GM18517 (cell line): ENCODE measurements around the gene SUGCT.
"Not testable (repeated sequence)": the region's sequence is repeated elsewhere in the genome, so short reads cannot be mapped to it uniquely, and the experiment has no call there.

Experiments used
- ATAC-seq: cut with Tn5 transposase; IDR thresholded peaks from one replicate; pipeline ENCODE4 v1.9.1; 2021; ENCODE audit warnings: mild to moderate bottlenecking, moderate library complexity; ENCODE audit not compliant: unreplicated experiment

Gene SUGCT

GRCh38 chr7:40244226-40244625 is 109.4 kb downstream of the SUGCT start:
- ATAC-seq: no peak

GRCh38 chr7:40248681-40249080 is 113.9 kb downstream of the SUGCT start:
- no peak for ATAC-seq

- not testable (repeated sequence) for ATAC-seq
Observed at GRCh38 chr7:40253444-40253843, 118.6 kb downstream of the SUGCT start.

- ATAC-seq: no peak
Observed at GRCh38 chr7:40263752-40264390, 129.1 kb downstream of the SUGCT start.

GRCh38 chr7:40267583-40267982 is 132.8 kb downstream of the SUGCT start:
- no peak for ATAC-seq

GRCh38 chr7:40268810-40269209 is 134.0 kb downstream of the SUGCT start:
- not testable (repeated sequence) for ATAC-seq

GRCh38 chr7:40276061-40276460 is 141.3 kb downstream of the SUGCT start:
- ATAC-seq: no peak

GRCh38 chr7:40279991-40280390 is 145.2 kb downstream of the SUGCT start:
- ATAC-seq: no peak

GRCh38 chr7:40282858-40283257 is 148.1 kb downstream of the SUGCT start:
- ATAC-seq: no peak

- no peak for ATAC-seq
Observed at GRCh38 chr7:40283391-40283790, 148.6 kb downstream of the SUGCT start.

GRCh38 chr7:40288827-40289226 is 154.0 kb downstream of the SUGCT start:
- ATAC-seq: no peak

- no peak for ATAC-seq
Observed at GRCh38 chr7:40297741-40298311, 163.0 kb downstream of the SUGCT start.

- ATAC-seq: no peak
Observed at GRCh38 chr7:40298421-40298820, 163.6 kb downstream of the SUGCT start.

- ATAC-seq: peak; percentile 45
Observed at GRCh38 chr7:40299097-40299496, 164.3 kb downstream of the SUGCT start.

- ATAC-seq: no peak
Observed at GRCh38 chr7:40300146-40300670, 165.4 kb downstream of the SUGCT start.

- no peak for ATAC-seq
Observed at GRCh38 chr7:40301486-40302068, 166.8 kb downstream of the SUGCT start.

GRCh38 chr7:40303996-40304395 is 169.2 kb downstream of the SUGCT start:
- ATAC-seq: no peak

GRCh38 chr7:40305229-40305628 is 170.4 kb downstream of the SUGCT start:
- no peak for ATAC-seq

- no peak for ATAC-seq
Observed at GRCh38 chr7:40306025-40306424, 171.2 kb downstream of the SUGCT start.

- no peak for ATAC-seq
Observed at GRCh38 chr7:40306596-40306995, 171.8 kb downstream of the SUGCT start.

GRCh38 chr7:40310258-40310657 is 175.5 kb downstream of the SUGCT start:
- no peak for ATAC-seq

GRCh38 chr7:40311307-40311706 is 176.5 kb downstream of the SUGCT start:
- ATAC-seq: peak; percentile 100
